Stimulated activated naive CD8-positive, alpha-beta T cell treated with anti-CD3 and anti-CD28 coated beads, Interleukin-15, amount 100 ng/mL, for 72 hours (primary cell): ENCODE results near the gene DMRT1.
"Not testable (repeated sequence)": the region's sequence is repeated elsewhere in the genome, so short reads cannot be mapped to it uniquely, and the experiment has no call there.

Experiments used
- ATAC-seq: fragments of 150-1000 bp; cut with Tn5 transposase; 2 replicates; pipeline ENCODE4 v1.10.0; 2021; ENCODE audit warnings: mild to moderate bottlenecking, moderate library complexity
- DNase-seq, 2 donors: peaks; one replicate each; pipeline ENCODE4 v3.0.0; 2021 to 2022
- H3K27ac Mint-ChIP-seq, 2 donors: one replicate each; pipeline ENCODE4 v1.8.0; 2022; ENCODE audit warnings: mild to moderate bottlenecking in 2 of 2, mixed read lengths in 2 of 2, moderate library complexity in 2 of 2
- H3K27me3 Mint-ChIP-seq: one replicate; pipeline ENCODE4 v1.8.0; 2022; ENCODE audit warnings: mixed read lengths
- H3K4me1 Mint-ChIP-seq: one replicate; pipeline ENCODE4 v1.8.0; 2022; ENCODE audit warnings: mild to moderate bottlenecking, mixed read lengths
- H3K4me3 Mint-ChIP-seq, 2 donors: one replicate each; pipeline ENCODE4 v1.8.0; 2022; ENCODE audit warnings: mild to moderate bottlenecking in 2 of 2, mixed read lengths in 2 of 2, moderate library complexity in 1 of 2
- H3K9me3 Mint-ChIP-seq, 2 donors: one replicate each; pipeline ENCODE4 v1.8.0; 2022; ENCODE audit warnings: mixed read lengths in 2 of 2

The DMRT1 gene

GRCh38 chr9:842635-843426 lies 1.3 kb downstream of the DMRT1 start:
- H3K4me3 Mint-ChIP-seq, result peak overlapping the region; percentile 22 to 50
- peaks cover 84% of the 10 kb centered on the region for H3K27me3 Mint-ChIP-seq
- ATAC-seq (no peak), DNase-seq (no peak)
- no peaks in the 10 kb centered on the region for H3K9me3 Mint-ChIP-seq
- H3K4me1 Mint-ChIP-seq, result peaks cover 28% of the 10 kb centered on the region
- H3K27ac Mint-ChIP-seq, result no peak overlapping the region

- Mint-ChIP-seq H3K9me3 (no peaks in the 10 kb centered on the region), H3K4me3 (peak overlapping the region in 1 of 2 donors; percentile 22), H3K27ac (no peak overlapping the region), H3K27me3 (peaks cover 81% of the 10 kb centered on the region), H3K4me1 (peaks cover 28% of the 10 kb centered on the region)
- DNase-seq (no peak), ATAC-seq (no peak)
These were observed 1.9 kb downstream of the DMRT1 start for GRCh38 chr9:843427-843785.

- H3K4me1 Mint-ChIP-seq, result peaks cover 13% of the 10 kb centered on the region
- ATAC-seq, result no peak
- H3K27ac Mint-ChIP-seq, result no peak overlapping the region
- no peak for DNase-seq
- no peak overlapping the region for H3K4me3 Mint-ChIP-seq
- H3K27me3 Mint-ChIP-seq, result peaks cover 60% of the 10 kb centered on the region
- H3K9me3 Mint-ChIP-seq, result no peaks in the 10 kb centered on the region
These were observed 5.4 kb downstream of the DMRT1 start for GRCh38 chr9:846852-847251.

- Mint-ChIP-seq H3K27ac (no peak overlapping the region), H3K27me3 (peaks cover 59% of the 10 kb centered on the region), H3K4me1 (peaks cover 15% of the 10 kb centered on the region), H3K4me3 (no peak overlapping the region), H3K9me3 (no peaks in the 10 kb centered on the region)
- no peak for ATAC-seq
- no peak for DNase-seq
These were observed 6.0 kb downstream of the DMRT1 start for GRCh38 chr9:847505-847904.

- H3K27me3 Mint-ChIP-seq, result peaks cover 51% of the 10 kb centered on the region
These were observed 7.9 kb downstream of the DMRT1 start for GRCh38 chr9:849431-849830.

GRCh38 chr9:852539-852938 lies 11.0 kb downstream of the DMRT1 start:
- H3K4me3 Mint-ChIP-seq, result no peak overlapping the region
- no peak overlapping the region for H3K27ac Mint-ChIP-seq
- DNase-seq, result no peak
- H3K27me3 Mint-ChIP-seq, result peaks cover 21% of the 10 kb centered on the region
- no peak for ATAC-seq
- peaks cover 5% of the 10 kb centered on the region for H3K4me1 Mint-ChIP-seq
- no peaks in the 10 kb centered on the region for H3K9me3 Mint-ChIP-seq

More at GRCh38 chr9:849431-849830, 7.9 kb downstream of the DMRT1 start:
- Mint-ChIP-seq H3K4me3 (no peak overlapping the region), H3K9me3 (no peaks in the 10 kb centered on the region), H3K4me1 (peaks cover 10% of the 10 kb centered on the region), H3K27ac (no peak overlapping the region)
- DNase-seq, result no peak
- ATAC-seq, result peak; percentile 39

- H3K4me3 Mint-ChIP-seq, result no peak overlapping the region
- H3K27ac Mint-ChIP-seq, result no peak overlapping the region
These were observed 17.8 kb downstream of the DMRT1 start for GRCh38 chr9:859251-859650.

GRCh38 chr9:860706-861105 lies 19.2 kb downstream of the DMRT1 start:
- no peaks in the 10 kb centered on the region for H3K4me1 Mint-ChIP-seq
- peaks cover 0 to 7% of the 10 kb centered on the region in 2 donors for H3K9me3 Mint-ChIP-seq
- DNase-seq (no peak), ATAC-seq (no peak)
- H3K27ac Mint-ChIP-seq, result no peak overlapping the region
- H3K4me3 Mint-ChIP-seq, result no peak overlapping the region
- peaks cover 21% of the 10 kb centered on the region for H3K27me3 Mint-ChIP-seq

More at GRCh38 chr9:859251-859650, 17.8 kb downstream of the DMRT1 start:
- Mint-ChIP-seq H3K4me1 (no peaks in the 10 kb centered on the region), H3K27me3 (peaks cover 17% of the 10 kb centered on the region), H3K9me3 (peaks cover 0 to 7% of the 10 kb centered on the region in 2 donors)
- DNase-seq, result no peak
- ATAC-seq, result no peak

GRCh38 chr9:861525-861924 lies 20.0 kb downstream of the DMRT1 start:
- not testable (repeated sequence) for H3K4me3 Mint-ChIP-seq

GRCh38 chr9:875119-875962 lies 33.8 kb downstream of the DMRT1 start:
- ATAC-seq (no peak), DNase-seq (no peak)
- H3K27ac Mint-ChIP-seq, result no peak overlapping the region
- H3K27me3 Mint-ChIP-seq, result peaks cover 29% of the 10 kb centered on the region
- no peaks in the 10 kb centered on the region for H3K9me3 Mint-ChIP-seq
- peaks cover 29% of the 10 kb centered on the region for H3K4me1 Mint-ChIP-seq
- H3K4me3 Mint-ChIP-seq, result peak overlapping the region in 1 of 2 donors; percentile 13

More at GRCh38 chr9:861525-861924, 20.0 kb downstream of the DMRT1 start:
- ATAC-seq, DNase-seq, H3K9me3 Mint-ChIP-seq, H3K4me1 Mint-ChIP-seq, H3K27ac Mint-ChIP-seq: not testable (repeated sequence)
- H3K27me3 Mint-ChIP-seq, result peaks cover 29% of the 10 kb centered on the region

GRCh38 chr9:876425-876824 lies 34.9 kb downstream of the DMRT1 start:
- DNase-seq, result no peak
- H3K9me3 Mint-ChIP-seq, result no peaks in the 10 kb centered on the region
- no peak for ATAC-seq
- H3K27me3 Mint-ChIP-seq, result peaks cover 29% of the 10 kb centered on the region
- H3K27ac Mint-ChIP-seq, result no peak overlapping the region
- no peak overlapping the region for H3K4me3 Mint-ChIP-seq
- H3K4me1 Mint-ChIP-seq, result peaks cover 40% of the 10 kb centered on the region

GRCh38 chr9:878239-878638 lies 36.7 kb downstream of the DMRT1 start:
- Mint-ChIP-seq H3K4me3 (no peak overlapping the region), H3K27ac (no peak overlapping the region), H3K4me1 (peaks cover 58% of the 10 kb centered on the region), H3K27me3 (peaks cover 45% of the 10 kb centered on the region), H3K9me3 (no peaks in the 10 kb centered on the region)
- ATAC-seq (no peak), DNase-seq (no peak)

GRCh38 chr9:880725-881124 lies 39.2 kb downstream of the DMRT1 start:
- H3K27me3 Mint-ChIP-seq, result peaks cover 58% of the 10 kb centered on the region
- ATAC-seq (peak; percentile 75), DNase-seq (peak; percentile 21 to 45)
- H3K27ac Mint-ChIP-seq, result peak overlapping the region in 1 of 2 donors; percentile 79
- peak overlapping the region in 1 of 2 donors; percentile 39 for H3K4me3 Mint-ChIP-seq
- no peaks in the 10 kb centered on the region for H3K9me3 Mint-ChIP-seq
- H3K4me1 Mint-ChIP-seq, result peaks cover 39% of the 10 kb centered on the region

- Mint-ChIP-seq H3K4me1 (peaks cover 33% of the 10 kb centered on the region), H3K27me3 (peaks cover 54% of the 10 kb centered on the region), H3K9me3 (no peaks in the 10 kb centered on the region), H3K4me3 (no peak overlapping the region), H3K27ac (no peak overlapping the region)
- no peak for DNase-seq
- ATAC-seq, result no peak
These were observed 41.0 kb downstream of the DMRT1 start for GRCh38 chr9:882416-882924.

GRCh38 chr9:883011-883410 lies 41.5 kb downstream of the DMRT1 start:
- no peak for DNase-seq
- peaks cover 33% of the 10 kb centered on the region for H3K4me1 Mint-ChIP-seq
- H3K4me3 Mint-ChIP-seq, result no peak overlapping the region
- H3K27me3 Mint-ChIP-seq, result peaks cover 54% of the 10 kb centered on the region
- H3K9me3 Mint-ChIP-seq, result no peaks in the 10 kb centered on the region
- ATAC-seq, result no peak
- H3K27ac Mint-ChIP-seq, result no peak overlapping the region

GRCh38 chr9:886886-887285 lies 45.4 kb downstream of the DMRT1 start:
- Mint-ChIP-seq H3K4me1 (peaks cover 13% of the 10 kb centered on the region), H3K27me3 (peaks cover 49% of the 10 kb centered on the region), H3K27ac (no peak overlapping the region), H3K9me3 (no peaks in the 10 kb centered on the region), H3K4me3 (no peak overlapping the region)
- ATAC-seq, result no peak
- DNase-seq, result no peak
